Activated CD8-positive, alpha-beta T cell treated with anti-CD3 and anti-CD28 coated beads for 36 hours (primary cell): Measurements from ENCODE around the gene VWDE. TPM values are rescaled to one million over a fixed set of nuclear protein-coding genes. Genes with fewer than 3 reads are reported as not detected.

Experiments used
- ATAC-seq: fragments of 200-7000 bp; cut with Tn5 transposase; one replicate; pipeline ENCODE4 v1.10.0; 2021; ENCODE audit warnings: mild to moderate bottlenecking, moderate library complexity
- CTCF ChIA-PET: fragments of 350-600 bp; sonication (Branson Sonifier 250); formaldehyde crosslinking; loops from one replicate; lab custom pipeline; 2021; ENCODE audit warnings: antibody characterized with exemption; lab: Charles Lee
- POLR2A ChIA-PET: fragments of 350-600 bp; sonication (Branson Sonifier 250); formaldehyde crosslinking; loops from one replicate; lab custom pipeline; 2021; ENCODE audit warnings: antibody characterized with exemption; lab: Charles Lee
- DNase-seq: peaks from one replicate; pipeline ENCODE4 v3.0.0-alpha.2; 2020
- H3K27ac Mint-ChIP-seq: one replicate; pipeline ENCODE4 v1.8.0; 2021; ENCODE audit warnings: mild to moderate bottlenecking, mixed read lengths
- H3K27me3 Mint-ChIP-seq: one replicate; pipeline ENCODE4 v1.8.0; 2021; ENCODE audit warnings: mixed read lengths
- H3K36me3 Mint-ChIP-seq: one replicate; pipeline ENCODE4 v1.8.0; 2021; ENCODE audit warnings: low read depth, mixed read lengths
- H3K4me1 Mint-ChIP-seq: one replicate; pipeline ENCODE4 v1.8.0; 2021; ENCODE audit warnings: low read depth, mixed read lengths
- H3K4me3 Mint-ChIP-seq: one replicate; pipeline ENCODE4 v1.8.0; 2021; ENCODE audit warnings: mild to moderate bottlenecking, moderate library complexity, mixed read lengths
- H3K9me3 Mint-ChIP-seq: one replicate; pipeline ENCODE4 v1.8.0; 2021; ENCODE audit warnings: mixed read lengths
- intact Hi-C: fragments of 100-400 bp; cut with micrococcal nuclease; formaldehyde crosslinking; loops from one replicate; pipeline ENCODE4 v1.10.0; 2022
- total RNA-seq, 2 experiments: library from RNA; stranded (reverse); gene quantifications; one replicate each; pipeline ENCODE4 v1.2.3, GENCODE V29; 2021
- TF ChIP-seq, protein P1 (sequence below): fragments of 200-600 bp; IDR thresholded peaks from one replicate; pipeline ENCODE4 v1.8.0; 2022; ENCODE audit warnings: antibody characterized with exemption, mild to moderate bottlenecking

VWDE gene
- total RNA-seq, 2 experiments from 2014 or later, result 1.4 to 1.7 TPM

DNA sequence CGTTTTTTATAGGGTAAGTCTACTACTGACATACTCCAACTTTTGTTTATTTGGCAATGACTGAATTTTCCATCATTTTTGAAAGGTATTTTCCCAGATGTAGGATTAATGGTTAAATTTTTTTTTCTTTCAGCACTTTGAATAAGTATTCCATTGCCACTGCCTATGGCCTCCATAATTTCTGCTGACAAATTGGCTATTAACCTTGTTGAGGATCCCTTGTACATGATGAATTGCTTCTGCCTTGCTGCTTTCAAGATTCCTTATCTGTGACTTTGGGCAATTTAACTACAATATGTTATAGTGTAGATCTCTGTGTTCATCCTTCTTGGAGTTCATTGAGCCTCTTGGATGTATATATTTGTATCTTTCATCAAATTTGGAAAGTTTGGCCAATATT, 21.6 kb upstream of the VWDE start:
- Mint-ChIP-seq H3K4me1 (no peaks in the 10 kb centered on the region), H3K9me3 (peaks cover 5% of the 10 kb centered on the region), H3K27ac (no peak overlapping the region), H3K27me3 (peaks cover 16% of the 10 kb centered on the region), H3K36me3 (no peaks in the 10 kb centered on the region), H3K4me3 (no peak overlapping the region)
- DNase-seq, result no peak
- CTCF ChIA-PET, result no interaction called here
- POLR2A ChIA-PET, result no interaction called here
- no peak for ATAC-seq
- TF ChIP-seq, protein P1, sequence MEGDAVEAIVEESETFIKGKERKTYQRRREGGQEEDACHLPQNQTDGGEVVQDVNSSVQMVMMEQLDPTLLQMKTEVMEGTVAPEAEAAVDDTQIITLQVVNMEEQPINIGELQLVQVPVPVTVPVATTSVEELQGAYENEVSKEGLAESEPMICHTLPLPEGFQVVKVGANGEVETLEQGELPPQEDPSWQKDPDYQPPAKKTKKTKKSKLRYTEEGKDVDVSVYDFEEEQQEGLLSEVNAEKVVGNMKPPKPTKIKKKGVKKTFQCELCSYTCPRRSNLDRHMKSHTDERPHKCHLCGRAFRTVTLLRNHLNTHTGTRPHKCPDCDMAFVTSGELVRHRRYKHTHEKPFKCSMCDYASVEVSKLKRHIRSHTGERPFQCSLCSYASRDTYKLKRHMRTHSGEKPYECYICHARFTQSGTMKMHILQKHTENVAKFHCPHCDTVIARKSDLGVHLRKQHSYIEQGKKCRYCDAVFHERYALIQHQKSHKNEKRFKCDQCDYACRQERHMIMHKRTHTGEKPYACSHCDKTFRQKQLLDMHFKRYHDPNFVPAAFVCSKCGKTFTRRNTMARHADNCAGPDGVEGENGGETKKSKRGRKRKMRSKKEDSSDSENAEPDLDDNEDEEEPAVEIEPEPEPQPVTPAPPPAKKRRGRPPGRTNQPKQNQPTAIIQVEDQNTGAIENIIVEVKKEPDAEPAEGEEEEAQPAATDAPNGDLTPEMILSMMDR, result no peak
- intact Hi-C loops, result no loop called here

DNA sequence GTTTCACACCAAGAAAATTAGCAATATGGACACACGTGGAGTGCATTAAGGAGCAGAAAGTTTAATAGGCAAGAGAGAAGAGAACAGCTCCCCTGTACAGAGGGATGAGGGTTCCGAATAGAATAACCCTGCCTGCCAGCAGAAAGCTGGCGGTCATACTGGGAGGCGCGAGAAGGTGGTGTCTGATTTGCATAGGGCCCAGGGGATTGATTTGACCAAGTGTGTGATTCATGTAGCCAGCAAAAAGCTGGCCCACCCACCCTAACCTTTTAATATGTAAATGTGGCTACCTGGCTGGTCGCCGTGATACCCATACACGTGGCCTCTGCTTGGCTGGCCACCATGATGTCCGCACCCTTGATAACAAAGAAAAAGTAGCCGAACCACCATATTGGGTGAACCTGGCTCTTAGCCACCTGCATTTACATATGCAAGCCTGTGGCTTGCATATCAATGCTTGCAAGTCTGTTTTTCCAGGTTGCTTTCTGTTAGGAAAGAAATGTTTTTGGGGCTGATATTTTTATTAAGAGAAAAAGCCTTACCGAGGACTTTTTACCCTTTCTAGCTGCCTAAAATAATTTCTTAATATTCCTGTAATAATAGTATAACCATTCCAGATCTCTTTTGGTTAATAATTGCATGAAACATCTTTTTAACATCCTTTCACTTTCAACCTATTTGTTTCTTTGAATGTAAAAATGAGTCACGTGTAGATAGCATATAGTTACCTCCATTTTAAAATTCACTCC, 20.5 kb upstream of the VWDE start:
- Mint-ChIP-seq H3K4me1 (no peaks in the 10 kb centered on the region), H3K27me3 (peaks cover 11% of the 10 kb centered on the region), H3K27ac (no peak overlapping the region), H3K4me3 (no peak overlapping the region), H3K9me3 (peaks cover 5% of the 10 kb centered on the region), H3K36me3 (no peaks in the 10 kb centered on the region)
- ATAC-seq (no peak), DNase-seq (no peak)
- ChIA-PET CTCF (interaction anchor here (2.4 kb wide), 1 partner anchor 10 kb away, joined by 6 read pairs; no protein-coding TSS in a partner anchor), POLR2A (no interaction called here)
- intact Hi-C loops, result no loop called here
- TF ChIP-seq, protein P1, result no peak

DNA sequence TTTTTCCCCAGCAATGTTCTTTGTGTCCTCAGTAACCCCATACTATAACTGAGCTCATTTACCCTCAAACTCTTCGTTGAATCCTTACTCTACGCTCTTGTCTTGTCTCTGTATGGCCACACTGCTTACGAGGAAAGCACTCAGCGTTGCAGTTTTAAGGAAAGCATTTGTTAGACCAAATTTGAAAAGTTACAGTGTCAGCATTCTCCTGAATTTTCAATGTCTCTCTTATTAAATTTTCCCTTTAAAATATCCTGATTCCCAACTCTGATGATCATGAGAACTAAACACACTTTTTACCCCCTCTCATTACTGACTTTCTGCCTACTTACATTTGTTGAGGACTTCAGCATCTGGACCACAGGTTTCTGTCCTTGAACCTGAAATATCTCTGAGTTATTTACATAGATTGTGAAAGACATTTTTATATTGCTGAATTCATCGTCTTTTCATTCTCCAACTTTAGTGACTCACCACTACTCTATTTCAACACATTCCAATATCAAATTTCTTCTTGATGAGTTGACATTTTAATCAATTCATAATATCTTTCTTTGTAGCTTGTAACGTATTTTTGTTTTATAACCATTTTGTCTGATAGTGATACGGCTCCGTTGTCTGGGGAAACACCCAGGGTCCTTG, 19.8 kb upstream of the VWDE start:
- ATAC-seq, result no peak
- Mint-ChIP-seq H3K4me3 (no peak overlapping the region), H3K9me3 (peaks cover 5% of the 10 kb centered on the region), H3K27ac (no peak overlapping the region), H3K4me1 (no peaks in the 10 kb centered on the region), H3K27me3 (peaks cover 11% of the 10 kb centered on the region), H3K36me3 (no peaks in the 10 kb centered on the region)
- ChIA-PET POLR2A (no interaction called here), CTCF (interaction anchor here (2.4 kb wide), 1 partner anchor 10 kb away, joined by 6 read pairs; no protein-coding TSS in a partner anchor)
- no peak for DNase-seq
- intact Hi-C loops, result no loop called here
- TF ChIP-seq, protein P1, result no peak

DNA sequence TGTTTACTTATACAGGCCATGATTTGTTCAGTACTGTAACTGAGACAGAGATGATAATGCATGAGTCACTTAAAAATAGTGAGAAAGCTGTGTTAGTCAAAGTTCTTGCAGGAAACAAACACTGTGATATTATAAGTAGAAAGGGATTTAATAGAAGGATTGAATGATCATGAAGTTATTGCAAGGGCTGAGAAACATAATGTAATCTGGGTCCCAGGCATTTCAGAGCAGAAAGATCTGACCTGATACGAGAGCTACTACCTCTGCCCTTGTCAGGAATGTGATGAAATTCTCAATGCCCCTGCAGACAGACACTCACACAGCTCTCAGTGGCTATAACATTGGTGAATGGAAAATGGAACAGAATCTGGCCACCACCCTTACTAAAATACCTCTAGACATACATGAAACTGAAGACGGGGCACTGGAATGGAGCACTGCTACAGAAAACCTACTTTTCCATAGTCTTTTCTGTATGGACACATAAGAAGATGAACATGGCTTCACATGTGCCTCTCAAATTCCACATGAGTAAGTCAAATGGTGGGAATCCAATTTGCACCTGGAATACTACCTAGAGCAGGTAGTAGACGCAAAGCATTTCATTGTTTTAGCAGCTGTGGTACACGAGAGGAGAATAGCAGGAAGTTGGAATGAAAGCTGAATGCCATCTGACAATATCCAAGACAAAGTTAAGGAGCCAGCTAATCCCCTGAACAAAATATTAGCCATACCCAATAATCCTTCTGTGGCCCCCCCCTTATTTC, 19.1 kb upstream of the VWDE start:
- H3K27me3 Mint-ChIP-seq, result peaks cover 4% of the 10 kb centered on the region
- H3K36me3 Mint-ChIP-seq, result no peaks in the 10 kb centered on the region
- intact Hi-C loops, result no loop called here
- ChIA-PET POLR2A (no interaction called here), CTCF (interaction anchor here (2.4 kb wide), 1 partner anchor 11 kb away, joined by 6 read pairs; no protein-coding TSS in a partner anchor)
- no peaks in the 10 kb centered on the region for H3K4me1 Mint-ChIP-seq
- H3K27ac Mint-ChIP-seq, result no peak overlapping the region
- DNase-seq, result no peak
- H3K4me3 Mint-ChIP-seq, result no peak overlapping the region
- no peak for ATAC-seq
- TF ChIP-seq, protein P1, result no peak
- peaks cover 3% of the 10 kb centered on the region for H3K9me3 Mint-ChIP-seq
